Gastroesophageal sphincter (tissue), 3 donors: ENCODE data around the gene FSTL1.

Experiments used
- EP300 ChIP-seq: sonication (generic); formaldehyde crosslinking; IDR thresholded peaks from one replicate; pipeline ENCODE4 v1.6.1; 2017; ENCODE audit warnings: antibody characterized with exemption, mild to moderate bottlenecking
- POLR2A ChIP-seq, 2 donors: fragments of 450-650 bp; IDR thresholded peaks; one replicate each; pipeline ENCODE4 v1.6.1; 2017; ENCODE audit warnings: antibody characterized with exemption in 2 of 2, mild to moderate bottlenecking in 2 of 2, moderate library complexity in 1 of 2
- TF ChIP-seq, protein P1 (sequence below), 4 experiments: fragments of 200-600 bp in 2 of 4; fragments of 450-650 bp in 2 of 4; sonication (generic) in 1 of 4; IDR thresholded peaks; one replicate each; pipeline ENCODE4 v1.5.1; 2017 to 2019; ENCODE audit warnings: antibody characterized with exemption in 4 of 4, mild to moderate bottlenecking in 2 of 4, moderate library complexity in 2 of 4

DNA sequence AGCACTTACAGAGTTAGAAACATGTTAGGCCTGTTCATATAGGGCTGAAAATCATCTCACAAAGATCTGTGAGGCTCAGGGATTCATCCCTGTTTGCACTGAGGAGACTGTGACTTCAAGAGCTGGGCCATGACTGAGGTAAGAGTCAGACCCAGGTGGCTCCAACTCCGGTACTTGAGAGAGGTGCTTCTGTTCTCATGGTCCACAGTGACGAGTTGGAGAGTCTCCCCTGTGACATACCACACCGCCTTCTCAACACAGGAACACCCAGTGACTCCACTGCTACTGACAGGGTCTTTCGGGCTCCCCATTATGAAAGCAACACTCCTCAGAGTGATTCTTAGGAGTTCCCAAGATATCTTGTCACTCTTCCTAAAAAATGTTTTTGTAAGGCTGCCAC lies 27.4 kb downstream of the FSTL1 start:
- TF ChIP-seq, protein P1, sequence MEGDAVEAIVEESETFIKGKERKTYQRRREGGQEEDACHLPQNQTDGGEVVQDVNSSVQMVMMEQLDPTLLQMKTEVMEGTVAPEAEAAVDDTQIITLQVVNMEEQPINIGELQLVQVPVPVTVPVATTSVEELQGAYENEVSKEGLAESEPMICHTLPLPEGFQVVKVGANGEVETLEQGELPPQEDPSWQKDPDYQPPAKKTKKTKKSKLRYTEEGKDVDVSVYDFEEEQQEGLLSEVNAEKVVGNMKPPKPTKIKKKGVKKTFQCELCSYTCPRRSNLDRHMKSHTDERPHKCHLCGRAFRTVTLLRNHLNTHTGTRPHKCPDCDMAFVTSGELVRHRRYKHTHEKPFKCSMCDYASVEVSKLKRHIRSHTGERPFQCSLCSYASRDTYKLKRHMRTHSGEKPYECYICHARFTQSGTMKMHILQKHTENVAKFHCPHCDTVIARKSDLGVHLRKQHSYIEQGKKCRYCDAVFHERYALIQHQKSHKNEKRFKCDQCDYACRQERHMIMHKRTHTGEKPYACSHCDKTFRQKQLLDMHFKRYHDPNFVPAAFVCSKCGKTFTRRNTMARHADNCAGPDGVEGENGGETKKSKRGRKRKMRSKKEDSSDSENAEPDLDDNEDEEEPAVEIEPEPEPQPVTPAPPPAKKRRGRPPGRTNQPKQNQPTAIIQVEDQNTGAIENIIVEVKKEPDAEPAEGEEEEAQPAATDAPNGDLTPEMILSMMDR (IDR thresholded peaks at IDR 0.05): no peak
- no peak for TF ChIP-seq POLR2A (IDR thresholded peaks at IDR 0.05)
- no peak for TF ChIP-seq EP300
